ENCODE results near the gene COX8A.

DNA sequence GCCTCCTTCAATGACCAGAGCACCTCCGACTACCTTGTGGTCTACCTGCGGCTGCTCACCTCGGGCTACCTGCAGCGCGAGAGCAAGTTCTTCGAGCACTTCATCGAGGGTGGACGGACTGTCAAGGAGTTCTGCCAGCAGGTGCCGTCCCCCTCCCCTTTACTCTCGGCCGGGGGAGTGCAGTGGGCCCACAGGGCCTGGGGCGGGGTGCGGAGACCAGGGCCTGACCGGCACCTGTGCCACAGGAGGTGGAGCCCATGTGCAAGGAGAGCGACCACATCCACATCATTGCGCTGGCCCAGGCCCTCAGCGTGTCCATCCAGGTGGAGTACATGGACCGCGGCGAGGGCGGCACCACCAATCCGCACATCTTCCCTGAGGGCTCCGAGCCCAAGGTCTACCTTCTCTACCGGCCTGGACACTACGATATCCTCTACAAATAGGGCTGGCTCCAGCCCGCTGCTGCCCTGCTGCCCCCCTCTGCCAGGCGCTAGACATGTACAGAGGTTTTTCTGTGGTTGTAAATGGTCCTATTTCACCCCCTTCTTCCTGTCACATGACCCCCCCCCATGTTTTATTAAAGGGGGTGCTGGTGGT is 22.8 kb downstream of the COX8A start:
- TF ChIP-seq, protein P1, sequence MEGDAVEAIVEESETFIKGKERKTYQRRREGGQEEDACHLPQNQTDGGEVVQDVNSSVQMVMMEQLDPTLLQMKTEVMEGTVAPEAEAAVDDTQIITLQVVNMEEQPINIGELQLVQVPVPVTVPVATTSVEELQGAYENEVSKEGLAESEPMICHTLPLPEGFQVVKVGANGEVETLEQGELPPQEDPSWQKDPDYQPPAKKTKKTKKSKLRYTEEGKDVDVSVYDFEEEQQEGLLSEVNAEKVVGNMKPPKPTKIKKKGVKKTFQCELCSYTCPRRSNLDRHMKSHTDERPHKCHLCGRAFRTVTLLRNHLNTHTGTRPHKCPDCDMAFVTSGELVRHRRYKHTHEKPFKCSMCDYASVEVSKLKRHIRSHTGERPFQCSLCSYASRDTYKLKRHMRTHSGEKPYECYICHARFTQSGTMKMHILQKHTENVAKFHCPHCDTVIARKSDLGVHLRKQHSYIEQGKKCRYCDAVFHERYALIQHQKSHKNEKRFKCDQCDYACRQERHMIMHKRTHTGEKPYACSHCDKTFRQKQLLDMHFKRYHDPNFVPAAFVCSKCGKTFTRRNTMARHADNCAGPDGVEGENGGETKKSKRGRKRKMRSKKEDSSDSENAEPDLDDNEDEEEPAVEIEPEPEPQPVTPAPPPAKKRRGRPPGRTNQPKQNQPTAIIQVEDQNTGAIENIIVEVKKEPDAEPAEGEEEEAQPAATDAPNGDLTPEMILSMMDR (IDR thresholded peaks at IDR 0.05), result no peak
- TF ChIP-seq EP300 (IDR thresholded peaks at IDR 0.05) (no peak), POLR2A (IDR thresholded peaks at IDR 0.05) (no peak), POLR2AphosphoS5 (IDR thresholded peaks at IDR 0.05) (no peak)

Data from sigmoid colon (tissue), 4 donors.